HG03066 (cell line): ENCODE data around the gene CLIP2.
"Not testable (repeated sequence)": the region's sequence is repeated elsewhere in the genome, so short reads cannot be mapped to it uniquely, and the experiment has no call there.

Experiments
- ATAC-seq: cut with Tn5 transposase; IDR thresholded peaks from one replicate; pipeline ENCODE4 v1.9.1; 2021; ENCODE audit warnings: low read depth; ENCODE audit not compliant: unreplicated experiment

Gene CLIP2

GRCh38 chr7:74325210-74325565 is 36.0 kb downstream of the CLIP2 start:
- ATAC-seq = no peak

GRCh38 chr7:74329225-74329624 is 40.0 kb downstream of the CLIP2 start:
- no peak for ATAC-seq

- ATAC-seq = no peak
Observed at GRCh38 chr7:74332373-74333176, 43.4 kb downstream of the CLIP2 start.

- no peak for ATAC-seq
Observed at GRCh38 chr7:74334030-74334429, 44.8 kb downstream of the CLIP2 start.

- no peak for ATAC-seq
Observed at GRCh38 chr7:74337926-74338325, 48.7 kb downstream of the CLIP2 start.

- ATAC-seq = no peak
Observed at GRCh38 chr7:74338366-74339108, 49.3 kb downstream of the CLIP2 start.

GRCh38 chr7:74339648-74340047 is 50.4 kb downstream of the CLIP2 start:
- ATAC-seq = not testable (repeated sequence)

- no peak for ATAC-seq
Observed at GRCh38 chr7:74343281-74344131, 54.3 kb downstream of the CLIP2 start.

- ATAC-seq = no peak
Observed at GRCh38 chr7:74344132-74344496, 54.9 kb downstream of the CLIP2 start.

GRCh38 chr7:74344786-74345185 is 55.6 kb downstream of the CLIP2 start:
- no peak for ATAC-seq

- ATAC-seq = no peak
Observed at GRCh38 chr7:74345970-74346369, 56.8 kb downstream of the CLIP2 start.

- ATAC-seq = no peak
Observed at GRCh38 chr7:74349621-74350020, 60.4 kb downstream of the CLIP2 start.

- ATAC-seq = no peak
Observed at GRCh38 chr7:74350751-74351150, 61.5 kb downstream of the CLIP2 start.

- ATAC-seq = no peak
Observed at GRCh38 chr7:74351836-74352235, 62.6 kb downstream of the CLIP2 start.

- not testable (repeated sequence) for ATAC-seq
Observed at GRCh38 chr7:74352551-74353138, 63.4 kb downstream of the CLIP2 start.

GRCh38 chr7:74354009-74354408 is 64.8 kb downstream of the CLIP2 start:
- no peak for ATAC-seq

GRCh38 chr7:74355091-74355490 is 65.9 kb downstream of the CLIP2 start:
- ATAC-seq = no peak

GRCh38 chr7:74356589-74357315 is 67.5 kb downstream of the CLIP2 start:
- no peak for ATAC-seq

GRCh38 chr7:74360008-74360407 is 70.8 kb downstream of the CLIP2 start:
- no peak for ATAC-seq

- no peak for ATAC-seq
Observed at GRCh38 chr7:74362266-74362665, 73.1 kb downstream of the CLIP2 start.
